Tibial nerve (tissue), 4 donors: ENCODE measurements around the gene MDFI.

Source experiments
- EP300 ChIP-seq, 2 donors: sonication (generic); formaldehyde crosslinking; IDR thresholded peaks; one replicate each; pipeline ENCODE4 v1.6.1; 2017; ENCODE audit warnings: antibody characterized with exemption in 2 of 2, mild to moderate bottlenecking in 1 of 2
- POLR2A ChIP-seq, 2 donors: fragments of 450-650 bp; IDR thresholded peaks; one replicate each; pipeline ENCODE4 v1.6.1; 2017; ENCODE audit warnings: antibody characterized with exemption in 2 of 2, mild to moderate bottlenecking in 2 of 2, moderate library complexity in 2 of 2
- TF ChIP-seq, protein P1 (sequence below), 5 experiments: fragments of 200-600 bp in 3 of 5; fragments of 450-650 bp in 2 of 5; sonication (generic) in 3 of 5; IDR thresholded peaks; one replicate each; pipeline ENCODE4 v1.5.1; 2016 to 2019; ENCODE audit warnings: antibody characterized with exemption in 5 of 5, mild to moderate bottlenecking in 3 of 5, moderate library complexity in 2 of 5

DNA sequence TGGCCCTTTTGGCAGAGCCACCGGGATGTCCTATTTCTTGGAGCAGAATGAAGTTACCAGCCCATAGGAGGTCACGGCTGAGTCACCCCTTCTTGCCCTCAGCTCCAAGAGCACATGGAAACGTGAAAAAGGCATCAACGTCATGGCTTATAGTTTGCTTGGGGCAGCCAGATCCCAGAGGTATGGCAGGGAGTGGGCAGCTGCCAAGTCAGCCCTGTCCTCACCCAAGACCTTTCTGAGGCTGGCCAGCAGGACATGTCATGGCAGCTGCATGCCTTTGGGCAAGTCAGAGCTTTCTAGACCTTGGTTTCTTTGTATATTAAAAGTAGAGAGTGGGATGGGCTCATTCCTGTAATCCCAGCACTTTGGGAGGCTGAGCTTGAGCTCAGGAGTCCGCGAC lies 8.2 kb upstream of the MDFI start:
- TF ChIP-seq, protein P1, sequence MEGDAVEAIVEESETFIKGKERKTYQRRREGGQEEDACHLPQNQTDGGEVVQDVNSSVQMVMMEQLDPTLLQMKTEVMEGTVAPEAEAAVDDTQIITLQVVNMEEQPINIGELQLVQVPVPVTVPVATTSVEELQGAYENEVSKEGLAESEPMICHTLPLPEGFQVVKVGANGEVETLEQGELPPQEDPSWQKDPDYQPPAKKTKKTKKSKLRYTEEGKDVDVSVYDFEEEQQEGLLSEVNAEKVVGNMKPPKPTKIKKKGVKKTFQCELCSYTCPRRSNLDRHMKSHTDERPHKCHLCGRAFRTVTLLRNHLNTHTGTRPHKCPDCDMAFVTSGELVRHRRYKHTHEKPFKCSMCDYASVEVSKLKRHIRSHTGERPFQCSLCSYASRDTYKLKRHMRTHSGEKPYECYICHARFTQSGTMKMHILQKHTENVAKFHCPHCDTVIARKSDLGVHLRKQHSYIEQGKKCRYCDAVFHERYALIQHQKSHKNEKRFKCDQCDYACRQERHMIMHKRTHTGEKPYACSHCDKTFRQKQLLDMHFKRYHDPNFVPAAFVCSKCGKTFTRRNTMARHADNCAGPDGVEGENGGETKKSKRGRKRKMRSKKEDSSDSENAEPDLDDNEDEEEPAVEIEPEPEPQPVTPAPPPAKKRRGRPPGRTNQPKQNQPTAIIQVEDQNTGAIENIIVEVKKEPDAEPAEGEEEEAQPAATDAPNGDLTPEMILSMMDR (IDR thresholded peaks at IDR 0.05) = no peak
- no peak for TF ChIP-seq POLR2A (IDR thresholded peaks at IDR 0.05)
- TF ChIP-seq EP300 (IDR thresholded peaks at IDR 0.05) = no peak
